Heart left ventricle (tissue), 13 donors: Measurements from ENCODE around the gene IL1RAP.

ENCODE experiments used
- CTCF ChIP-seq, 12 donors: fragments of 200-600 bp; sonication (generic) in 4 of 12; IDR thresholded peaks; one replicate each; pipeline versions ENCODE4 v1.5.0 to v1.8.0; 2018 to 2022; ENCODE audit warnings: antibody characterized with exemption in 12 of 12, mild to moderate bottlenecking in 5 of 12
- POLR2A ChIP-seq, 2 donors: fragments of 450-650 bp; IDR thresholded peaks; one replicate each; pipeline ENCODE4 v1.6.1; 2017; ENCODE audit warnings: antibody characterized with exemption in 2 of 2, mild to moderate bottlenecking in 2 of 2, moderate library complexity in 2 of 2
- donor health status: ischemic (EF 13 %, LVEDD 7.1; RV severe dilation, severe dysfunction).
- donor health status: DM: no; HTN: yes; CAD: no.
- donor health status: DM: no; HTN: no; CAD: no.
- donor health status: ischemic (EF 25% LVEDD 6.9; RV normal size, moderate dysfunction).
- donor health status: ischemic (EF 25% LVEDD 5.7; RV mildly dilated, moderate dysfunction).
- donor health status: ischemic (EF 35%, LVEDD 5.7; RV mildly dilated, moderate dysfunction).
- donor health status: nonischemic (EF 11% LVEDD 7.7; RV severe dilation, severe dysfunction).
- donor health status: DM: yes; HTN: yes; CAD: no.
- donor health status: PGD.
- donor health status: ischemic (EF 29% LVEDD 5.4; RV normal size, mild dysfunction).
- donor health status: nonischemic (EF 23%, LVEDD 6.1; RV moderate dilation, normal function).

- no peak for TF ChIP-seq CTCF (IDR thresholded peaks at IDR 0.05)
- TF ChIP-seq POLR2A (IDR thresholded peaks at IDR 0.05): no peak
Measured at GRCh38 chr3:190546881-190547510, 33.1 kb downstream of the IL1RAP start.
